Cerebellar cortex (tissue), 1 donor: ENCODE results near the gene KIF7.
"Not testable (repeated sequence)": the region's sequence is repeated elsewhere in the genome, so short reads cannot be mapped to it uniquely, and the experiment has no call there.

Experiments
- DNase-seq: peaks from one replicate; pipeline ENCODE4 v3.0.0-alpha.2; 2015; ENCODE audit warnings: low spot score

Gene KIF7

GRCh38 chr15:89654847-89655805 lies at the start of gene KIF7:
Gene KIF7, minus strand, starts transcription at chr15:89655467. Its CDS starts 2,537 bp downstream, at chr15:89652930.
- peak; percentile 27 for DNase-seq

- DNase-seq = no peak
Measured at GRCh38 chr15:89704411-89704810, 49.1 kb upstream of the KIF7 start.

- DNase-seq = no peak
Measured at GRCh38 chr15:89695198-89695597, 39.9 kb upstream of the KIF7 start.

GRCh38 chr15:89693696-89694095 lies 38.4 kb upstream of the KIF7 start:
- DNase-seq = no peak

GRCh38 chr15:89693091-89693490 lies 37.8 kb upstream of the KIF7 start:
- DNase-seq = no peak

- DNase-seq = peak; percentile 73
Measured at GRCh38 chr15:89690276-89691218, 35.3 kb upstream of the KIF7 start, which contains the start of the genes PEX11A and WDR93. Gene PEX11A, minus strand, starts transcription at chr15:89690754. Its CDS starts 122 bp downstream, at chr15:89690632. Gene WDR93, plus strand, starts transcription at chr15:89690811. Its CDS starts 10,936 bp downstream, at chr15:89701747.

- DNase-seq = not testable (repeated sequence)
Measured at GRCh38 chr15:89689930-89690275, 34.6 kb upstream of the KIF7 start.

- no peak for DNase-seq
Measured at GRCh38 chr15:89686522-89686921, 31.3 kb upstream of the KIF7 start.

- DNase-seq = no peak
Measured at GRCh38 chr15:89685995-89686394, 30.7 kb upstream of the KIF7 start.

- DNase-seq = no peak
Measured at GRCh38 chr15:89681146-89681545, 25.9 kb upstream of the KIF7 start.

- peak; percentile 33 for DNase-seq
Measured at GRCh38 chr15:89680282-89680873, 25.1 kb upstream of the KIF7 start.

GRCh38 chr15:89679212-89679611 lies 23.9 kb upstream of the KIF7 start, which contains the start of gene PLIN1:
Gene PLIN1, minus strand, starts transcription at chr15:89679367. Its CDS starts 1,878 bp downstream, at chr15:89677489.
- no peak for DNase-seq

GRCh38 chr15:89677381-89677780 lies 22.1 kb upstream of the KIF7 start:
- no peak for DNase-seq

- DNase-seq = no peak
Measured at GRCh38 chr15:89675606-89676005, 20.3 kb upstream of the KIF7 start.

GRCh38 chr15:89674526-89674925 lies 19.3 kb upstream of the KIF7 start:
- DNase-seq = no peak

GRCh38 chr15:89673165-89673512 lies 17.9 kb upstream of the KIF7 start:
- peak; percentile 36 for DNase-seq

GRCh38 chr15:89672221-89673164 lies 17.2 kb upstream of the KIF7 start:
- no peak for DNase-seq

- DNase-seq = no peak
Measured at GRCh38 chr15:89671687-89672086, 16.4 kb upstream of the KIF7 start.

- no peak for DNase-seq
Measured at GRCh38 chr15:89670971-89671560, 15.8 kb upstream of the KIF7 start.

GRCh38 chr15:89669941-89670340 lies 14.7 kb upstream of the KIF7 start:
- DNase-seq = no peak
